Heart left ventricle (tissue), 16 donors: ENCODE data around the gene BMPR1A. TPM values are rescaled to one million over a fixed set of nuclear protein-coding genes. Genes with fewer than 3 reads are reported as not detected.

ENCODE experiments used
- ATAC-seq, 4 donors: fragments of 200-7000 bp; cut with Tn5 transposase; one replicate each; pipeline ENCODE4 v1.9.1; 2020 to 2022; ENCODE audit warnings: moderate library complexity in 4 of 4, mild to moderate bottlenecking in 3 of 4, moderate number of reproducible peaks in 1 of 4
- DNase-seq, 5 donors: peaks; one replicate each; pipeline ENCODE4 v3.0.0-alpha.2; 2020
- H3K27ac ChIP-seq, 12 donors: fragments of 200-600 bp; sonication (generic) in 4 of 12; one replicate each; pipeline versions ENCODE4 v1.5.0 to v1.8.0; 2016 to 2022; ENCODE audit warnings: mild to moderate bottlenecking in 2 of 12
- H3K27me3 ChIP-seq, 9 donors: fragments of 200-600 bp; sonication (generic) in 2 of 9; one replicate each; pipeline versions ENCODE4 v1.5.1 to v1.8.0; 2016 to 2022; ENCODE audit warnings: mild to moderate bottlenecking in 3 of 9
- H3K36me3 ChIP-seq, 9 donors: fragments of 200-600 bp; sonication (generic) in 2 of 9; one replicate each; pipeline versions ENCODE4 v1.5.0 to v1.8.0; 2018 to 2022; ENCODE audit warnings: mild to moderate bottlenecking in 2 of 9
- H3K4me1 ChIP-seq, 12 donors: fragments of 200-600 bp; sonication (generic) in 4 of 12; one replicate each; pipeline versions ENCODE4 v1.5.0 to v1.8.0; 2016 to 2022; ENCODE audit warnings: mild to moderate bottlenecking in 3 of 12
- H3K4me3 ChIP-seq, 12 donors: fragments of 200-600 bp; sonication (generic) in 4 of 12; one replicate each; pipeline versions ENCODE4 v1.5.0 to v1.8.0; 2017 to 2022; ENCODE audit warnings: mild to moderate bottlenecking in 9 of 12, moderate library complexity in 4 of 12
- H3K9me3 ChIP-seq, 12 donors: fragments of 200-600 bp; sonication (generic) in 4 of 12; one replicate each; pipeline versions ENCODE4 v1.5.0 to v1.8.0; 2016 to 2022; ENCODE audit warnings: mild to moderate bottlenecking in 1 of 12
- CTCF ChIP-seq, 12 donors: fragments of 200-600 bp; sonication (generic) in 4 of 12; IDR thresholded peaks; one replicate each; pipeline versions ENCODE4 v1.5.0 to v1.8.0; 2018 to 2022; ENCODE audit warnings: antibody characterized with exemption in 12 of 12, mild to moderate bottlenecking in 5 of 12
- POLR2A ChIP-seq, 2 donors: fragments of 450-650 bp; IDR thresholded peaks; one replicate each; pipeline ENCODE4 v1.6.1; 2017; ENCODE audit warnings: antibody characterized with exemption in 2 of 2, mild to moderate bottlenecking in 2 of 2, moderate library complexity in 2 of 2
- WGBS, 4 donors: extraction: QIAGEN DNeasy Blood & Tissue Kit in 2 of 4; methylation state at CpG; one replicate each; pipeline versions ENCODE4 v1.1.5 to v1.1.7; 2013 to 2018; 5-methylcytosine and 5-hydroxymethylcytosine counted together
- intact Hi-C, 10 donors: fragments of 100-400 bp; cut with DNase I; formaldehyde crosslinking; loops; one replicate each; pipeline versions ENCODE4 v1.11.1 to v1.14.2; 2022
- polyA plus RNA-seq, 2 donors: library from polyadenylated mRNA; stranded (reverse); fragments of 200-250 nt; gene quantifications; one replicate each; pipeline ENCODE4 v1.2.3, GENCODE V29; 2013
- total RNA-seq, 9 donors: library from RNA; depleted of rRNA in 2 of 9; stranded (reverse); fragments of >200 nt in 2 of 9; fragmentation: NEBNext Ultra II Directional in 3 of 9; extraction: Animal tissue kit (Norgen Biotek cat#: 25700) in 3 of 9; gene quantifications; one replicate each; pipeline versions ENCODE4 v1.1.0 to v1.2.4, GENCODE V29; 2016 to 2023
- donor health status: ischemic (EF 13 %, LVEDD 7.1; RV severe dilation, severe dysfunction).
- donor health status: healthy with polysubstance abuse.
- donor health status: DM: no; HTN: yes; CAD: no.
- donor health status: DM: no; HTN: no; CAD: no.
- donor health status: ischemic (EF 25% LVEDD 6.9; RV normal size, moderate dysfunction).
- donor health status: ischemic (EF 25% LVEDD 5.7; RV mildly dilated, moderate dysfunction).
- donor health status: healthy.
- donor health status: DM: yes; HTN: yes; CAD: no.
- donor health status: ischemic (EF 35%, LVEDD 5.7; RV mildly dilated, moderate dysfunction).
- donor health status: nonischemic (EF 11% LVEDD 7.7; RV severe dilation, severe dysfunction).
- donor health status: DM: yes; HTN: yes; CAD: no.
- donor health status: PGD.
- donor health status: ischemic (EF 29% LVEDD 5.4; RV normal size, mild dysfunction).
- donor health status: nonischemic (EF 23%, LVEDD 6.1; RV moderate dilation, normal function).

Gene BMPR1A
- total and polyA plus RNA-seq, 11 donors = 6.3 to 72.0 (median 40.1) TPM

GRCh38 chr10:86824151-86824550, 67.7 kb downstream of the BMPR1A start:
- peaks cover 0 to 21% (median 6%) of the 10 kb centered on the region in 12 donors for H3K4me1 ChIP-seq

GRCh38 chr10:86825366-86825765, 68.9 kb downstream of the BMPR1A start:
- DNase-seq (no peak), ATAC-seq (no peak)
- no peaks in the 10 kb centered on the region for H3K27me3 ChIP-seq
- H3K9me3 ChIP-seq = no peaks in the 10 kb centered on the region
- H3K36me3 ChIP-seq = no peaks in the 10 kb centered on the region
- no peak overlapping the region for H3K27ac ChIP-seq
- intact Hi-C loops = no loop called here
- WGBS, 4 donors = 80 to 88% (median 82%) methylated on average over 2 of the region's 2 CpGs
- no peak overlapping the region for H3K4me3 ChIP-seq
- TF ChIP-seq CTCF (IDR thresholded peaks at IDR 0.05) = no peak
- no peak for TF ChIP-seq POLR2A (IDR thresholded peaks at IDR 0.05)
- peaks cover 0 to 33% (median 14%) of the 10 kb centered on the region in 12 donors for H3K4me1 ChIP-seq

More at GRCh38 chr10:86824151-86824550, 67.7 kb downstream of the BMPR1A start:
- H3K27me3 ChIP-seq = no peaks in the 10 kb centered on the region
- ATAC-seq = no peak
- intact Hi-C loops = no loop called here
- H3K9me3 ChIP-seq = no peaks in the 10 kb centered on the region
- no peak for DNase-seq
- TF ChIP-seq CTCF (IDR thresholded peaks at IDR 0.05) (no peak), POLR2A (IDR thresholded peaks at IDR 0.05) (no peak)
- no peak overlapping the region for H3K27ac ChIP-seq
- no peak overlapping the region for H3K4me3 ChIP-seq
- WGBS, 4 donors = 58 to 64% (median 61%) methylated on average over 4 of the region's 4 CpGs
- no peaks in the 10 kb centered on the region for H3K36me3 ChIP-seq

- H3K27me3 ChIP-seq = no peaks in the 10 kb centered on the region
- no peak for DNase-seq
- ATAC-seq = no peak
- intact Hi-C loops = no loop called here
- WGBS, 4 donors = 91 to 98% (median 93%) methylated on average over 7 of the region's 7 CpGs
- no peak overlapping the region for H3K27ac ChIP-seq
- no peaks in the 10 kb centered on the region for H3K9me3 ChIP-seq
- no peak for TF ChIP-seq CTCF (IDR thresholded peaks at IDR 0.05)
- no peak for TF ChIP-seq POLR2A (IDR thresholded peaks at IDR 0.05)
- H3K4me3 ChIP-seq = no peak overlapping the region
- H3K36me3 ChIP-seq = no peaks in the 10 kb centered on the region
- H3K4me1 ChIP-seq = peaks cover 0 to 37% (median 12%) of the 10 kb centered on the region in 12 donors
Observed at GRCh38 chr10:86827639-86828038, 71.2 kb downstream of the BMPR1A start.

GRCh38 chr10:86828145-86828544, 71.7 kb downstream of the BMPR1A start:
- Histone ChIP-seq H3K27ac (no peak overlapping the region), H3K9me3 (no peaks in the 10 kb centered on the region), H3K4me3 (no peak overlapping the region), H3K4me1 (peaks cover 0 to 42% (median 13%) of the 10 kb centered on the region in 12 donors), H3K36me3 (no peaks in the 10 kb centered on the region), H3K27me3 (no peaks in the 10 kb centered on the region)
- TF ChIP-seq POLR2A (IDR thresholded peaks at IDR 0.05) = no peak
- TF ChIP-seq CTCF (IDR thresholded peaks at IDR 0.05) = no peak
- ATAC-seq = no peak
- DNase-seq = no peak
- 85 to 92% (median 88%) methylated on average over 5 of the region's 5 CpGs for whole genome bisulfite sequencing, 4 donors
- intact Hi-C loops = no loop called here
